ENCODE data around the gene TLCD2. TPM values are rescaled to one million over a fixed set of nuclear protein-coding genes. Genes with fewer than 3 reads are reported as not detected.

Gene TLCD2
- total RNA-seq = 0.33 and 0.94 TPM in 2 replicates

GRCh38 chr17:1709971-1710806 is at the start of gene TLCD2:
Gene TLCD2, minus strand, starts transcription at chr17:1710377. Its CDS starts 135 bp downstream, at chr17:1710242.

GRCh38 chr17:1742371-1743087 is 32.4 kb upstream of the TLCD2 start, which contains the start of gene SERPINF2:
Gene SERPINF2, plus strand, starts transcription at chr17:1742871. Its CDS starts 2,125 bp downstream, at chr17:1744996.

GRCh38 chr17:1724351-1724868 is 14.2 kb upstream of the TLCD2 start, which contains the start of gene WDR81:
Gene WDR81, plus strand, starts transcription at chr17:1724704. Its CDS starts 256 bp downstream, at chr17:1724960.

GRCh38 chr17:1684378-1685189 is 25.6 kb downstream of the TLCD2 start, which contains the start of gene PRPF8:
Gene PRPF8, minus strand, starts transcription at chr17:1684867. Its CDS starts 296 bp downstream, at chr17:1684571.

Other genes starting within 250 kb of the TLCD2 start
- gene MYO1C, start 217.7 kb downstream of the TLCD2 start, total RNA-seq = 211 and 226 TPM in 2 replicates
- 59.1 and 71.8 TPM in 2 replicates for gene INPP5K, start 193.8 kb downstream of the TLCD2 start, total RNA-seq
- 29.2 and 30.8 TPM in 2 replicates for gene PITPNA, start 147.6 kb downstream of the TLCD2 start, total RNA-seq
- gene SLC43A2, start 81.5 kb downstream of the TLCD2 start, total RNA-seq = 22.9 and 23.8 TPM in 2 replicates
- gene SCARF1, start 64.6 kb downstream of the TLCD2 start, total RNA-seq = 102 and 105 TPM in 2 replicates
- 26.1 and 31.9 TPM in 2 replicates for gene RILP, start 60.5 kb downstream of the TLCD2 start, total RNA-seq
- gene PRPF8, start 25.5 kb downstream of the TLCD2 start, total RNA-seq = 169 and 209 TPM in 2 replicates
- 26.2 and 26.4 TPM in 2 replicates for gene WDR81, start 14.3 kb upstream of the TLCD2 start, total RNA-seq
- 0.13 and 0.15 TPM in 2 replicates for gene SERPINF2, start 32.5 kb upstream of the TLCD2 start, total RNA-seq
- gene SERPINF1, start 51.7 kb upstream of the TLCD2 start, total RNA-seq = 0.44 TPM in 1 of 2 replicates, not detected in the other
- gene SMYD4, start 119.5 kb upstream of the TLCD2 start, total RNA-seq = 5.4 and 5.7 TPM in 2 replicates
- 36.0 and 46.5 TPM in 2 replicates for gene RPA1, start 119.6 kb upstream of the TLCD2 start, total RNA-seq